ENCODE measurements around the gene KCNE3.
"Not testable (repeated sequence)": the region's sequence is repeated elsewhere in the genome, so short reads cannot be mapped to it uniquely, and the experiment has no call there.

KCNE3 gene

DNA sequence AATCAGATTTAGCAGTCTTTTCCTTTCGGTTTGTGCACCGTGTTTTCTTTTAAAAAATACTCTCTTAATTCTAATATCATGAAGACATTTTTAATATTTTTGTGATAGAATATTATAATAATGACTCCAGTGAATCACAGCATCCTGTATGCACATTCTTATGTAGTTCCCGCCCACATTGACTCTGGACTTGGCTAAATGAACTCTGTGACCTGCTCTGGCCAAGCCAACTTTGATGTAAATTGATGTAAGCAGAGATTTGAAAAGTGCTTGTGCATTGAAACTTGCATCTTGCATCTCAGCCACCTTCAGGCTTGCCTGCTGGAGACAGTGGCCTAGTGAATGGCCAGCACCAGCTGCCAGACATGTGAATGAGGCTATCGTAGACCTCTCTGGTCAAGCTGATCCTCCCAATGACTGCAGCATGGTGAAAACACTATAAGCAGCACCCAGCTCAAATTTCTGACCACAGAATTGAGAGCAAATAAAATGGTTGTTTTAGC, 39.9 kb downstream of the KCNE3 start:
- TF ChIP-seq, protein P1, sequence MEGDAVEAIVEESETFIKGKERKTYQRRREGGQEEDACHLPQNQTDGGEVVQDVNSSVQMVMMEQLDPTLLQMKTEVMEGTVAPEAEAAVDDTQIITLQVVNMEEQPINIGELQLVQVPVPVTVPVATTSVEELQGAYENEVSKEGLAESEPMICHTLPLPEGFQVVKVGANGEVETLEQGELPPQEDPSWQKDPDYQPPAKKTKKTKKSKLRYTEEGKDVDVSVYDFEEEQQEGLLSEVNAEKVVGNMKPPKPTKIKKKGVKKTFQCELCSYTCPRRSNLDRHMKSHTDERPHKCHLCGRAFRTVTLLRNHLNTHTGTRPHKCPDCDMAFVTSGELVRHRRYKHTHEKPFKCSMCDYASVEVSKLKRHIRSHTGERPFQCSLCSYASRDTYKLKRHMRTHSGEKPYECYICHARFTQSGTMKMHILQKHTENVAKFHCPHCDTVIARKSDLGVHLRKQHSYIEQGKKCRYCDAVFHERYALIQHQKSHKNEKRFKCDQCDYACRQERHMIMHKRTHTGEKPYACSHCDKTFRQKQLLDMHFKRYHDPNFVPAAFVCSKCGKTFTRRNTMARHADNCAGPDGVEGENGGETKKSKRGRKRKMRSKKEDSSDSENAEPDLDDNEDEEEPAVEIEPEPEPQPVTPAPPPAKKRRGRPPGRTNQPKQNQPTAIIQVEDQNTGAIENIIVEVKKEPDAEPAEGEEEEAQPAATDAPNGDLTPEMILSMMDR (IDR thresholded peaks at IDR 0.05; ENCODE audit: low read depth, low read length) = no peak
- DNase-seq (ENCODE audit: extremely low read depth, low read depth) = no peak

DNA sequence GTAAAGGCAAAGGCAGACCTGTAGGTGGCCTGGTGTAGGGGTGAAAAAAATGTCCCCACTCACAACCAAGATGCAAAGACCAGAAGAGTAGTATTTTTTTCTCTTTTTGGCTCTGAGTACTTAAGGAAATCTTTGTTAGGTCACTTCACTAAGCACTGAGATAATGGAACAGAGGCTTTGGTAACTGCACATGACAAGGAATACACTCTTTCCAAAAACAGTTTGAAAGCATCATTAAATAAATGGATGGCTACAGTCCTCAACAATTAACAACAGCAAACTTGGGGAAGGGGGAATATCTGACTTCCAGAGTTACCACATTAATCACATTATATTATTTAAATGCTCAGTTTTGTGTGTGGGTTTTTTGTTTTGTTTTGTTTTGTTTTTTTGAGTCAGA, 42.2 kb downstream of the KCNE3 start:
- DNase-seq (ENCODE audit: extremely low read depth, low read depth) = no peak

DNA sequence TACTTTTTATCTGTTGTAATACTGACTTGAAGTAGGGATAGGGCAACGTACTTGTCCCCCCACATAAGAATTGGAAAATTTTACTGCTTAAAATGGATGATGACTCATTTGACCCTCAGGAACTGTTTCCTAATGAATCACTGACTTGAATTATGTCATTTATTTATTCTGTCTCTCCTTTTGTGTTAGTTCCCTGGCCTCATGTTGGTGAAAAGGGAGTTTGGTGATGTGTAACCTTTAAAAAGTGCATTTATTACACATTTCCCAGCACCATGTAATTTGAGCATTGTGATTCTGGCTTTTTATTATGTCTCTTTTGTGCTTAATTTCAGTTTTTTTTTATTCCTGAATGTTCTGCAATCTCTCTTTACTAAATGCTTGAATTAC, 48.8 kb downstream of the KCNE3 start:
- TF ChIP-seq, protein P1 (IDR thresholded peaks at IDR 0.05; ENCODE audit: low read depth, low read length) = no peak
- DNase-seq (ENCODE audit: extremely low read depth, low read depth) = no peak

More for the DNA sequence above, 42.2 kb downstream of the KCNE3 start:
- TF ChIP-seq, protein P1 (IDR thresholded peaks at IDR 0.05; ENCODE audit: low read depth, low read length) = no peak

DNA sequence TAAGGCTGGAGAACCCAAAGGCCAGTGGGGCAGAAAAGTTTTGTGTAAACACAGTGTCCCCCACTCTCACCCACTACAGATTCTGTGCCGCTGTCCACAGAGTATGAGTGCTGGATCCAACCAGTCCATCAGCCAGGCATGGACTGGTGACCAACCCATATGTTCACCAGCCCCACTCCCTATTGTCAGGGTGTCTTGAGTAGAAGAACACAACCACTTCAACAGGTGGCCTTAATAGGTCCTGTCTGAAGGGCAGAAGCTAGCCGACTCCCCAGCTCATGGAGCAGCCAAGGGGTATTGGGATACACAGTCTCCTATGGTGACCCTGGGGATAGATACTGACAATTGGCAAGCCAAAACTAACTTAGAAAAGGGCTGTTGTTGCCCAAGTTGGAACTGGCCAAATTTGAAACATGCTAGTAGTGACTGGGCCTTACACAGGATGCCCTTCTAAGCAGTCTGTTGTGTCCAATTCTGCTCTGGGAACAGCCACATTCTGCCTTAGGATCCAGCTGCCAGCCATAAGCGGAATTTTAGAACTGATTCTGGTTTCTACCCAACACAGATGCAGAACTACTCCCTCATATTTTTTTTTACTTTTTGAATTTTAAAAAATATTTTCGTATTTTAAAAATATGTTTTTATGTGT, 49.4 kb downstream of the KCNE3 start:
- no peak for DNase-seq (ENCODE audit: extremely low read depth, low read depth)

DNA sequence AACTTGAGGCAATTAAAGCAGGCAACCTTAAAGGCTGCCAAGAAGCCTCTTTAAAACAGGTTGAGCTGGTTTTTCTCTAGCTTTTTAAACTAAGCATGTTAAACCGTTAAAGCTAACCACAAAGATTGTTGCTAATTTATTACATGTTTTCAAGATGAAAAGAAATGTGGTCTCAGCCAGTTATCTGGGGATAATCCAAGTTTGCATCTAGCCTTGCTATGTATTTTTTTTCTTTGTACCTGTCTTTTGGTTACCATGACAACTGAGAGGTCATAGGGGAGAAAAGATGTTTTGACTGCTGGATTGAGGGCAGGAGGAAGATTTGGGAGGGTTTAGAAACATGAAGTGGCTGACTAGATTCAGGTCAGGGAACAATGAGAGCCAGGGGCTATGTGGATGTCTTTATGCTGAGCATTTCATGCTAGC, 50.0 kb downstream of the KCNE3 start:
- TF ChIP-seq, protein P1 (IDR thresholded peaks at IDR 0.05; ENCODE audit: low read depth, low read length) = no peak
- no peak for DNase-seq (ENCODE audit: extremely low read depth, low read depth)

More for the DNA sequence above, 49.4 kb downstream of the KCNE3 start:
- TF ChIP-seq, protein P1 (IDR thresholded peaks at IDR 0.05; ENCODE audit: low read depth, low read length) = no peak

DNA sequence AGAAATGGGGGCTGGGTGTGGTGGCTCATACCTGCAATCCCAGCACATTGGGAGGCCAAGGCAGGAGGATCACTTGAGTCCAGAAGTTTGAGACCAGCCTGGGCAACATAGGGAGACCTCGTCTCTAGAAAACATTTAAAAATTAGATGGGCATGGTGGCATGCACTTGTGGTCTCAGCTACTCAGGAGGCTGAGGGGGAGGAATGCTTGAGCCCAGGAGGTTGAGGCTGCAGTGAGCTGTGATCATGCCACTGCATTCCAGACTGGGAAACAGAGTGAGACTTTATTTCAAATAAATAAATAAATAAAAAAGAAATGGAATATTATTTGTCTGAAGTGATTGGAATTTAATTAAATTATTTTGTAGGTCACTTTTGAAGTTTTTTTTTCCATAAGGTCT, 50.4 kb downstream of the KCNE3 start:
- not testable (repeated sequence) for DNase-seq (ENCODE audit: extremely low read depth, low read depth)

DNA sequence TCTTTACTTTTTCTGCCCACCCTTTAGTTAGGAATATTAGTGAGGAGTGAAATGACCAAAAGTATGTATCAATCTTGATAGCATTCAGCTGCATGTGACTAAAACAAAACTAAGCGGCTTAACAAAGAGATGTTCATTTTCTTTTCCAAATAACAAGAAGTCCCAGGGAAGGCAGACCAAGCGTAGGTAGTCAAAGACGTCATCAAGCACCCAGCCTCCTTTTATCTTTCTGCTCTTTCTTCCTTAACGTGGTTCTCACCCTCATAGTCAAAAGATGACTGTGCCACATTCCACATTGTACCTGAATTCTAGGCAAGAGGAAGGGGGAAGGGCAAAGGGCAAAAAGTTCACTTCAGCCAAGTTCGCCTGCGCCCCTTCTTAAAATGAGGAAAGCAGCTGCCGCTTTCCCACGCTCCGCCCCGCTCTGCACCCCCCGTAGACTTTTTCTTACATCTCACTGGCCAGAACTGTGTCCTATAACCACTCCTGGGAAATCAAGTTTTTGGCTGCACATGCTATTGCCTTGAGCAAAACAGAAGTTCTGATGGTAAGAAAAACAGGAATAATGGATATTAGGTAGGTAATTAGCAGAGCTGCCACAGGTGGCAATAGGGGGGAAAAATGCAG, 54.5 kb downstream of the KCNE3 start:
- DNase-seq (ENCODE audit: extremely low read depth, low read depth) = no peak
- TF ChIP-seq, protein P1 (IDR thresholded peaks at IDR 0.05; ENCODE audit: low read depth, low read length) = no peak

All from AG09319 (cell line).